IMR-90 (cell line): ENCODE data around the gene PRKAR1A. TPM values are rescaled to one million over a fixed set of nuclear protein-coding genes. Genes with fewer than 3 reads are reported as not detected.

Experiments used
- ATAC-seq: fragments of 200-7000 bp; cut with Tn5 transposase; 2 replicates; pipeline ENCODE4 v1.9.1; 2020; ENCODE audit warnings: low read depth, mild to moderate bottlenecking, moderate library complexity
- BruUV-seq: library from RNA; stranded (reverse); fragments of 400-500 nt; replicated peaks from 2 replicates; lab custom pipeline; 2021; lab: Mats Ljungman, UMichigan
- CTCF ChIA-PET: fragments of 300-600 bp; formaldehyde crosslinking; extraction: SDS; loops from one replicate; lab custom pipeline; 2021; ENCODE audit warnings: antibody characterized with exemption; lab: Yijun Ruan, JAX
- POLR2A ChIA-PET: fragments of 300-600 bp; sonication (Branson Sonifier 250); formaldehyde crosslinking; loops from one replicate; lab custom pipeline; 2022; ENCODE audit warnings: antibody characterized with exemption; ENCODE audit not compliant: unreplicated experiment; lab: Charles Lee
- DNase-seq: peaks from one replicate; pipeline ENCODE4 v3.0.0; 2013
- H2AFZ ChIP-seq: replicated peaks from 2 replicates; pipeline ENCODE3; 2013; ENCODE audit warnings: low read length, mild to moderate bottlenecking; ENCODE audit not compliant: poor library complexity
- H2AK5ac ChIP-seq: 2 replicates; pipeline ENCODE4 v1.6.1; 2013; ENCODE audit warnings: low read depth, low read length, inconsistent platforms
- H2AK9ac ChIP-seq: replicated peaks from 2 replicates; pipeline ENCODE3; 2013; ENCODE audit warnings: mild to moderate bottlenecking, low read depth, low read length, moderate library complexity; ENCODE audit not compliant: poor library complexity
- H2BK120ac ChIP-seq: 2 replicates; pipeline ENCODE4 v1.6.1; 2013; ENCODE audit warnings: low read depth, low read length, inconsistent platforms
- H2BK15ac ChIP-seq: 3 replicates; pipeline ENCODE4 v1.6.1; 2013; ENCODE audit warnings: low read depth, low read length, inconsistent platforms
- H2BK20ac ChIP-seq: 2 replicates; pipeline ENCODE4 v1.6.1; 2013; ENCODE audit warnings: low read depth, mild to moderate bottlenecking, inconsistent platforms, low read length, moderate library complexity
- H2BK5ac ChIP-seq: 2 replicates; pipeline ENCODE4 v1.6.1; 2013; ENCODE audit warnings: mild to moderate bottlenecking, low read depth, low read length, inconsistent platforms; ENCODE audit not compliant: poor library complexity, severe bottlenecking
- H3K14ac ChIP-seq: replicated peaks from 2 replicates; pipeline ENCODE4 v1.6.1; 2013; ENCODE audit warnings: low read depth, low read length, inconsistent platforms
- H3K18ac ChIP-seq: 2 replicates; pipeline ENCODE4 v1.6.1; 2013; ENCODE audit warnings: low read depth, low read length, control low read depth
- H3K23ac ChIP-seq: 2 replicates; pipeline ENCODE4 v1.6.1; 2013; ENCODE audit warnings: low read depth, low read length, inconsistent platforms
- H3K27ac ChIP-seq: 2 replicates; pipeline ENCODE4 v1.5.1; 2013; ENCODE audit warnings: mild to moderate bottlenecking, control low read depth, low read length; ENCODE audit not compliant: insufficient read depth
- H3K27me3 ChIP-seq: 2 replicates; pipeline ENCODE4 v1.6.1; 2013; ENCODE audit warnings: low read length; ENCODE audit not compliant: control insufficient read depth, insufficient read depth
- H3K36me3 ChIP-seq: 2 replicates; pipeline ENCODE4 v1.6.1; 2013; ENCODE audit warnings: low read length, mixed read lengths; ENCODE audit not compliant: control insufficient read depth, insufficient read depth
- H3K4ac ChIP-seq: 2 replicates; pipeline ENCODE4 v1.6.1; 2013; ENCODE audit warnings: low read depth, low read length, inconsistent platforms
- H3K4me1 ChIP-seq: 2 replicates; pipeline ENCODE4 v1.6.1; 2013; ENCODE audit warnings: low read length, mixed read lengths; ENCODE audit not compliant: control insufficient read depth, insufficient read depth
- H3K4me2 ChIP-seq: 2 replicates; pipeline ENCODE4 v1.6.1; 2013; ENCODE audit warnings: low read depth, mild to moderate bottlenecking, control low read depth, low read length, moderate library complexity
- H3K4me3 ChIP-seq: 2 replicates; pipeline ENCODE4 v1.5.1; 2013; ENCODE audit warnings: low read depth, mild to moderate bottlenecking, control low read depth, low read length, moderate library complexity; ENCODE audit not compliant: insufficient read depth
- H3K56ac ChIP-seq: 2 replicates; pipeline ENCODE4 v1.6.1; 2013; ENCODE audit warnings: low read length, inconsistent platforms; ENCODE audit not compliant: insufficient read depth; ENCODE audit errors: extremely low read depth
- H3K79me1 ChIP-seq, 2 experiments: 2 replicates each; pipeline ENCODE4 v1.6.1; 2013; ENCODE audit warnings: low read length in 2 of 2, inconsistent platforms in 1 of 2, low read depth in 1 of 2
- H3K9ac ChIP-seq: 2 replicates; pipeline ENCODE4 v1.6.1; 2013; ENCODE audit warnings: low read depth, low read length, control low read depth
- H3K9me1 ChIP-seq: 2 replicates; pipeline ENCODE4 v1.6.1; 2013; ENCODE audit warnings: low read length, inconsistent platforms; ENCODE audit not compliant: insufficient read depth
- H3K9me3 ChIP-seq: 2 replicates; pipeline ENCODE4 v1.6.1; 2013; ENCODE audit warnings: low read length; ENCODE audit not compliant: control insufficient read depth, insufficient read depth
- H4K20me1 ChIP-seq: 2 replicates; pipeline ENCODE4 v1.6.1; 2013; ENCODE audit warnings: low read length, inconsistent platforms; ENCODE audit not compliant: insufficient read depth
- H4K5ac ChIP-seq: 2 replicates; pipeline ENCODE4 v1.6.1; 2013; ENCODE audit warnings: mild to moderate bottlenecking, low read depth, low read length, control low read depth
- H4K8ac ChIP-seq, 2 experiments: 2 replicates each; pipeline ENCODE4 v1.6.1; 2013; ENCODE audit warnings: low read depth in 2 of 2, low read length in 2 of 2, control low read depth in 1 of 2, inconsistent platforms in 1 of 2
- H4K91ac ChIP-seq: 2 replicates; pipeline ENCODE4 v1.6.1; 2013; ENCODE audit warnings: low read depth, low read length, inconsistent platforms; ENCODE audit not compliant: insufficient read depth
- BHLHE40 ChIP-seq: fragments of 150-350 bp; IDR thresholded peaks from 2 replicates; pipeline ENCODE4 v1.6.1; 2016; ENCODE audit warnings: mild to moderate bottlenecking, low read depth, low read length
- CHD1 ChIP-seq: IDR thresholded peaks from 2 replicates; pipeline ENCODE4 v1.6.1; 2012; ENCODE audit warnings: low read depth, low read length, improper control_type of control experiment
- CTCF ChIP-seq: conservative IDR thresholded peaks from 2 replicates; pipeline ENCODE4 v1.5.1; 2012; ENCODE audit warnings: mild to moderate bottlenecking, low read depth, low read length, improper control_type of control experiment
- MAFK ChIP-seq: IDR thresholded peaks from 2 replicates; pipeline ENCODE4 v1.6.1; 2012; ENCODE audit warnings: low read depth, low read length, improper control_type of control experiment
- MAZ ChIP-seq: IDR thresholded peaks from 2 replicates; pipeline ENCODE4 v1.6.1; 2012; ENCODE audit warnings: low read depth, mild to moderate bottlenecking, low read length, improper control_type of control experiment, moderate library complexity, borderline replicate concordance
- POLR2A ChIP-seq: IDR thresholded peaks from 2 replicates; pipeline ENCODE4 v1.6.1; 2012; ENCODE audit warnings: mild to moderate bottlenecking, low read depth, low read length
- RAD21 ChIP-seq: IDR thresholded peaks from 2 replicates; pipeline ENCODE4 v1.6.1; 2012; ENCODE audit warnings: low read length, improper control_type of control experiment
- SMC3 ChIP-seq: fragments of 150-350 bp; IDR thresholded peaks from 2 replicates; pipeline ENCODE4 v1.6.1; 2016; ENCODE audit warnings: low read depth, mild to moderate bottlenecking, antibody characterized with exemption, low read length, moderate library complexity
- WGBS, 2 experiments: methylation state at CpG; one replicate each; pipeline versions ENCODE4 v1.1.5 to v1.1.7; 2013; ENCODE audit warnings: missing lambda C conversion rate in 2 of 2; ENCODE audit not compliant: insufficient read length in 1 of 2; ENCODE audit errors: extremely low coverage in 2 of 2; 5-methylcytosine and 5-hydroxymethylcytosine counted together
- dilution Hi-C: fragments of 300-500 bp; cut with HindIII; formaldehyde crosslinking; loops from one replicate; pipeline ENCODE4 v1.14.3; 2018; ENCODE audit warnings: low sequenced_read_pairs; ENCODE audit not compliant: unreplicated experiment
- in situ Hi-C: fragments of 300-500 bp; cut with MboI; formaldehyde crosslinking; loops from 3 replicates; pipeline ENCODE4 v1.14.3; 2019; ENCODE audit warnings: low sequenced_read_pairs, inconsistent platforms, mixed read lengths
- intact Hi-C: fragments of 100-400 bp; cut with micrococcal nuclease; formaldehyde crosslinking; loops from 2 replicates; pipeline ENCODE4 v1.10.0; 2022
- polyA plus RNA-seq, 3 experiments: library from polyadenylated mRNA; depleted of rRNA; stranded (reverse); fragments of >200 nt; gene quantifications; 2 replicates each; pipeline ENCODE4 v1.2.3, GENCODE V29; 2012; ENCODE audit warnings: low replicate concordance in 1 of 3
- total RNA-seq: library from RNA; depleted of rRNA; stranded (reverse); fragments of >200 nt; gene quantifications from 2 replicates; pipeline ENCODE4 v1.2.3, GENCODE V29; 2012

PRKAR1A gene
- total and polyA plus RNA-seq, 2 of the 4 experiments (the other 2 are of a cell fraction): 145 to 256 TPM

GRCh38 chr17:68562736-68563135 is 50.5 kb downstream of the PRKAR1A start:
- dilution Hi-C loops: no loop called here
- Histone ChIP-seq H2BK120ac (no peak overlapping the region), H4K8ac (no peak overlapping the region), H2AFZ (no peak overlapping the region), H2BK5ac (no peak overlapping the region), H3K79me1 (no peaks in the 10 kb centered on the region), H3K36me3 (no peaks in the 10 kb centered on the region), H2BK20ac (no peak overlapping the region), H3K4me1 (no peaks in the 10 kb centered on the region), H3K14ac (no peak overlapping the region), H3K4me2 (no peak overlapping the region), H4K5ac (no peak overlapping the region), H3K9me1 (no peaks in the 10 kb centered on the region), H3K27ac (no peak overlapping the region), H3K9me3 (no peaks in the 10 kb centered on the region), H2AK5ac (no peak overlapping the region), H4K91ac (no peak overlapping the region), H3K9ac (no peak overlapping the region), H3K4ac (no peak overlapping the region), H2BK15ac (no peak overlapping the region), H4K20me1 (no peaks in the 10 kb centered on the region), H3K27me3 (peaks cover 4% of the 10 kb centered on the region), H2AK9ac (no peak overlapping the region), H3K56ac (no peak overlapping the region), H3K23ac (no peak overlapping the region), H3K18ac (no peak overlapping the region), H3K4me3 (no peak overlapping the region)
- BruUV-seq: no TSS peak
- TF ChIP-seq BHLHE40 (no peak), CTCF (no peak), RAD21 (no peak), CHD1 (no peak), POLR2A (no peak), SMC3 (no peak), MAZ (no peak), MAFK (no peak)
- WGBS, 2 experiments: no CpG with 5 or more reads among the region's 4 CpGs
- DNase-seq (no peak), ATAC-seq (no peak; the same call in 1 of the 2 replicates)
- ChIA-PET POLR2A (no interaction called here), CTCF (interaction anchor here (0.7 kb wide), 1 partner anchor 15 kb away, joined by 5 read pairs; no protein-coding TSS in a partner anchor)
- in situ Hi-C loops: no loop called here
- intact Hi-C loops: no loop called here
